Activated CD8-positive, alpha-beta memory T cell treated with anti-CD3 and anti-CD28 coated beads for 36 hours (primary cell): ENCODE data around the gene ZNF841. TPM values are rescaled to one million over a fixed set of nuclear protein-coding genes. Genes with fewer than 3 reads are reported as not detected.
"Not testable (repeated sequence)": the region's sequence is repeated elsewhere in the genome, so short reads cannot be mapped to it uniquely, and the experiment has no call there.

ENCODE experiments used
- CTCF ChIA-PET: fragments of 350-600 bp; sonication (Branson Sonifier 250); formaldehyde crosslinking; loops from one replicate; lab custom pipeline; 2021; ENCODE audit warnings: antibody characterized with exemption; lab: Charles Lee
- POLR2A ChIA-PET: fragments of 350-600 bp; sonication (Branson Sonifier 250); formaldehyde crosslinking; loops from one replicate; lab custom pipeline; 2021; ENCODE audit warnings: antibody characterized with exemption; lab: Charles Lee
- total RNA-seq, 2 experiments: library from RNA; stranded (reverse); gene quantifications; one replicate each; pipeline ENCODE4 v1.2.3, GENCODE V29; 2021

ZNF841 gene
- total RNA-seq, 2 experiments from 2014 or later, result 12.9 to 13.0 TPM

- POLR2A ChIA-PET, result no interaction called here
- CTCF ChIA-PET, result no interaction called here
Observed at GRCh38 chr19:52086481-52086880, 9.1 kb downstream of the ZNF841 start.

GRCh38 chr19:52070496-52070895 is 25.1 kb downstream of the ZNF841 start:
- CTCF ChIA-PET, result no interaction called here
- POLR2A ChIA-PET, result no interaction called here

GRCh38 chr19:52069653-52070052 is 25.9 kb downstream of the ZNF841 start:
- ChIA-PET POLR2A (interaction anchor here (0.6 kb wide), 1 partner anchor 82 kb away, joined by 7 read pairs; no protein-coding TSS in a partner anchor), CTCF (no interaction called here)

- ChIA-PET CTCF (no interaction called here), POLR2A (no interaction called here)
Observed at GRCh38 chr19:52066258-52066863, 29.2 kb downstream of the ZNF841 start.

- POLR2A ChIA-PET, result no interaction called here
- CTCF ChIA-PET, result no interaction called here
Observed at GRCh38 chr19:52065399-52065798, 30.2 kb downstream of the ZNF841 start.

- POLR2A ChIA-PET, result not testable (repeated sequence)
- CTCF ChIA-PET, result interaction anchor here (0.7 kb wide), 1 partner anchor 54 kb away, joined by 3 read pairs; no protein-coding TSS in a partner anchor
Observed at GRCh38 chr19:52056480-52056879, 39.1 kb downstream of the ZNF841 start.

- CTCF ChIA-PET, POLR2A ChIA-PET: not testable (repeated sequence)
Observed at GRCh38 chr19:52051736-52052135, 43.8 kb downstream of the ZNF841 start.

- CTCF ChIA-PET, result no interaction called here
Observed at GRCh38 chr19:52048555-52049501, 46.7 kb downstream of the ZNF841 start, which contains the start of gene ZNF432. ZNF432 (minus strand) TSS chr19:52048838; CDS start chr19:52046868, 1,970 bp downstream.

GRCh38 chr19:52039169-52039568 is 56.4 kb downstream of the ZNF841 start:
- ChIA-PET CTCF (no interaction called here), POLR2A (no interaction called here)

More at GRCh38 chr19:52048555-52049501, 46.7 kb downstream of the ZNF841 start, which contains the start of gene ZNF432:
- POLR2A ChIA-PET, result interaction anchor here (0.5 to 1.1 kb wide), 5 partner anchors 20 to 141 kb away, joined by 3 to 6 read pairs (median 4); partner anchors contain the start of genes PPP2R1A, ZNF614 and ZNF615

- POLR2A ChIA-PET, result no interaction called here
- CTCF ChIA-PET, result no interaction called here
Observed at GRCh38 chr19:52034051-52034728, 61.4 kb downstream of the ZNF841 start.

GRCh38 chr19:52028780-52029123 is 66.8 kb downstream of the ZNF841 start:
- CTCF ChIA-PET, result no interaction called here
- POLR2A ChIA-PET, result interaction anchor here (0.8 kb wide), 1 partner anchor 20 kb away, joined by 3 read pairs; no protein-coding TSS in a partner anchor

- ChIA-PET POLR2A (interaction anchor here (0.8 kb wide), 1 partner anchor 21 kb away, joined by 3 read pairs; no protein-coding TSS in a partner anchor), CTCF (no interaction called here)
Observed at GRCh38 chr19:52028027-52028779, 67.4 kb downstream of the ZNF841 start, which contains the start of gene ZNF614. ZNF614 (minus strand) TSS chr19:52028379; CDS start chr19:52025745, 2,634 bp downstream.

- CTCF ChIA-PET, POLR2A ChIA-PET: not testable (repeated sequence)
Observed at GRCh38 chr19:52026255-52026990, 69.1 kb downstream of the ZNF841 start.

- POLR2A ChIA-PET, CTCF ChIA-PET: not testable (repeated sequence)
Observed at GRCh38 chr19:52024478-52024877, 71.1 kb downstream of the ZNF841 start.

- ChIA-PET POLR2A (interaction anchor here (0.6 kb wide), 1 partner anchor 15 kb away, joined by 6 read pairs; no protein-coding TSS in a partner anchor), CTCF (interaction anchor here (0.7 to 0.8 kb wide), 2 partner anchors 7 to 15 kb away, joined by 4 to 5 read pairs; no protein-coding TSS in a partner anchor)
Observed at GRCh38 chr19:52022193-52022592, 73.4 kb downstream of the ZNF841 start.

GRCh38 chr19:52020506-52020905 is 75.1 kb downstream of the ZNF841 start:
- ChIA-PET POLR2A (no interaction called here), CTCF (interaction anchor here (0.6 kb wide), 1 partner anchor 43 kb away, joined by 5 read pairs; no protein-coding TSS in a partner anchor)
